Activated naive CD4-positive, alpha-beta T cell treated with anti-CD3 and anti-CD28 coated beads, Interleukin-2, amount 50 U/mL, for 72 hours (primary cell): ENCODE results near the gene NSMCE1. TPM values are rescaled to one million over a fixed set of nuclear protein-coding genes. Genes with fewer than 3 reads are reported as not detected.

ENCODE experiments used
- ATAC-seq, 2 donors: fragments of 150-1000 bp; cut with Tn5 transposase; 2 replicates each; pipeline ENCODE4 v1.10.0; 2021; ENCODE audit warnings: mild to moderate bottlenecking in 2 of 2, moderate library complexity in 2 of 2
- DNase-seq, 2 donors: peaks; one replicate each; pipeline ENCODE4 v3.0.0; 2021 to 2022; ENCODE audit warnings: low spot score in 2 of 2
- H3K27ac Mint-ChIP-seq, 2 donors: one replicate each; pipeline ENCODE4 v1.8.0; 2022; ENCODE audit warnings: mild to moderate bottlenecking in 2 of 2, mixed read lengths in 2 of 2
- H3K36me3 Mint-ChIP-seq, 2 donors: one replicate each; pipeline ENCODE4 v1.8.0; 2022; ENCODE audit warnings: mixed read lengths in 2 of 2
- H3K9me3 Mint-ChIP-seq, 2 donors: one replicate each; pipeline ENCODE4 v1.8.0; 2022; ENCODE audit warnings: mixed read lengths in 2 of 2
- total RNA-seq, 2 donors: library from RNA; stranded (reverse); gene quantifications; one replicate each; pipeline ENCODE4 v1.2.3, GENCODE V29; 2022

Gene NSMCE1
- total RNA-seq, 2 donors from 2014 or later = 106 to 132 TPM

GRCh38 chr16:27232901-27233625 lies 35.5 kb downstream of the NSMCE1 start:
- no peak for DNase-seq
- no peaks in the 10 kb centered on the region for H3K9me3 Mint-ChIP-seq
- H3K27ac Mint-ChIP-seq = peak overlapping the region; percentile 93 to 99
- peaks cover 31 to 42% of the 10 kb centered on the region in 2 donors for H3K36me3 Mint-ChIP-seq
- ATAC-seq = no peak

GRCh38 chr16:27232061-27232900 lies 36.3 kb downstream of the NSMCE1 start:
- Mint-ChIP-seq H3K36me3 (peaks cover 31 to 42% of the 10 kb centered on the region in 2 donors), H3K9me3 (no peaks in the 10 kb centered on the region), H3K27ac (peak overlapping the region; percentile 93 to 99)
- DNase-seq (peak in 1 of 2 donors; percentile 83), ATAC-seq (peak; percentile 8 to 43)

- ATAC-seq = peak in 1 of 2 donors; percentile 0
- Mint-ChIP-seq H3K9me3 (no peaks in the 10 kb centered on the region), H3K27ac (peak overlapping the region; percentile 93 to 99), H3K36me3 (peaks cover 31 to 42% of the 10 kb centered on the region in 2 donors)
- DNase-seq = no peak
Observed at GRCh38 chr16:27231692-27232060, 36.9 kb downstream of the NSMCE1 start.

- DNase-seq = peak; percentile 54 to 67
- H3K27ac Mint-ChIP-seq = peak overlapping the region; percentile 74 to 99
- H3K36me3 Mint-ChIP-seq = peaks cover 31 to 49% of the 10 kb centered on the region in 2 donors
- H3K9me3 Mint-ChIP-seq = no peaks in the 10 kb centered on the region
- peak; percentile 27 to 32 for ATAC-seq
Observed at GRCh38 chr16:27230562-27231001, 38.0 kb downstream of the NSMCE1 start.

DNA sequence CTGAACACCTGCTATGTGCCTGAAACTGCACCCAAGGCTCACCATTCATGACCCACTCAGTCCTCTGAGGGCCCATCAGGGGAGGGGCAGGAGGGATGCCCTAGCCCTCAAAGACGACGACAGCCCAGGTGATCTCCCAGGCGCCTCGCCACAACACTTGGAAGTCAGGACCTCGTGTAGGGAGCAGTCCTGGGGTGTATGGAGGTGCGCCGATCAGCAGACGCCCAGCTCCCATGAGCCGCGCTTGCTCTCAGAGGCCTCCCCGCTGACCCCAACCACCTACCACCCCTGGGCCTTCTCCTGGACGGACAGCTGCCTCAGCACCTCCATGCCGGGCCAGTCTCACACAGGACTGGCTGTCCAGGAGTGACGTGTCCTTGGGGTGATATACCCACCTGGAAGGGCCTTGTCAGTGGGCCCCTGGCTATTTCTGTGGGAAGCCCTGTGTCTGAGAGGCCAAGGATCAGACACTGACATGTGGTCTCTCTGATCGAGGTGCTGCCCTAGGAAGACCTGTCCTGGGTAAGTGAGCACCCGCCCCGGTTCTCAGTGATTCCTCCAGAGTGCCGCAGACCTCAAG lies 38.6 kb downstream of the NSMCE1 start:
- peaks cover 31 to 45% of the 10 kb centered on the region in 2 donors for H3K36me3 Mint-ChIP-seq
- no peaks in the 10 kb centered on the region for H3K9me3 Mint-ChIP-seq
- no peak for DNase-seq
- peak overlapping the region in 1 of 2 donors; percentile 99 for H3K27ac Mint-ChIP-seq
- ATAC-seq = no peak

- H3K27ac Mint-ChIP-seq = no peak overlapping the region
- ATAC-seq (no peak), DNase-seq (no peak)
- peaks cover 31 to 41% of the 10 kb centered on the region in 2 donors for H3K36me3 Mint-ChIP-seq
- H3K9me3 Mint-ChIP-seq = no peaks in the 10 kb centered on the region
Observed at GRCh38 chr16:27228621-27229501, 39.7 kb downstream of the NSMCE1 start.

DNA sequence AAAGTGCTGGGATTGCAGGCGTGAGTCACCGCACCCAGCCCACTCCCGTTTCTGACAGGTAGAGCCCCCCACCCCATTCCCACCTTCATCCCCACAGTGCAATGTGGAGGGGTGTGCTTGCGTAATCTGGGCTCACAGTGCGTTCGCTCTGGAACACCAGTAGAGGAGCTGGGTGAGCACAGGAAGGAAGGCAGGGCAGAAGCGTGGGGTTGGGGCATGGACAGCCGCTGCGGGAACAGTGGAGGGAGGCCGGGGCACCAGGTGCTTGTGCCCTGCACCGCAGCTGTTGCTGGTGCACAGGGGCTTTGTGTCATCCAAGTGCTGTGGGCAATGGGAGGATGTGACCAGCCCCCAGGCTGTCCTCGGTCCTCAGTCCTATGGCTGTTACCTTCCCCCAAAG lies 40.5 kb downstream of the NSMCE1 start:
- ATAC-seq = no peak
- Mint-ChIP-seq H3K27ac (peak overlapping the region in 1 of 2 donors; percentile 60), H3K36me3 (peaks cover 27 to 38% of the 10 kb centered on the region in 2 donors), H3K9me3 (no peaks in the 10 kb centered on the region)
- no peak for DNase-seq

DNA sequence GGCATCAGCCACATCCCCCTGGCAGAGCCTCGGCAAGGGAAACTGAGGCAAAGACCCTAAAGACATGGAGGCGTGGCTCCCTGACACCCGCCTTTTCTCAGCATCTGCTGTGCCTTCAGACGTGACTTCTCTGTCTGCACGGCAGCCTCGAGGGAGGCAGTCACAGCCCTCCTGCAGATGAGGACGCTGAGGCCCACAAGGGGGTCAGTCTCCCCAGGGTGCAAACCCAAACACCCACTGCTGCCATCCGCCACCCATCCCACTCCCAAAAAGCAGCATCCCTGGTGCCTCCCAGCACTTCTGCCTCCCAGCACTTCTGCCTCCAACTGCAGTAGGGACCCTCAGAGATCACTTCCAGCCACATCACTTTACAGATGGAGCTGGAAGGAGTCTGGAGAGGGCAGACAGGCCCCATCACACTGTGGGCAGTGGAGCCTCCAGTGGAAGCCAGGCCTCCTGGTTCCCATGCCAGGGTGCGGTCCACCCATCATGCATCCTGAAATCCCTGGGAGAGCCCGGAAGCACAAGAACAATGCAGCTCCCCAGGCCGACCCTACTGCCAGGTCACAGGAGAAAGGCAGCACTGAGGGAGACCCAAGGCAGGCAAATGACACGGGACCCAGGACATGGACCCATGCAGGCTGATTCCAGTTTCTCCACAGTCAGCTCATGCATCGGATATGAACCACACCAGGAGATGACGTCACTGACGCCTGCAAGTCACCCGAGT lies 41.4 kb downstream of the NSMCE1 start:
- no peaks in the 10 kb centered on the region for H3K9me3 Mint-ChIP-seq
- H3K27ac Mint-ChIP-seq = peak overlapping the region; percentile 3 to 68
- peaks cover 20 to 30% of the 10 kb centered on the region in 2 donors for H3K36me3 Mint-ChIP-seq
- no peak for ATAC-seq
- no peak for DNase-seq

DNA sequence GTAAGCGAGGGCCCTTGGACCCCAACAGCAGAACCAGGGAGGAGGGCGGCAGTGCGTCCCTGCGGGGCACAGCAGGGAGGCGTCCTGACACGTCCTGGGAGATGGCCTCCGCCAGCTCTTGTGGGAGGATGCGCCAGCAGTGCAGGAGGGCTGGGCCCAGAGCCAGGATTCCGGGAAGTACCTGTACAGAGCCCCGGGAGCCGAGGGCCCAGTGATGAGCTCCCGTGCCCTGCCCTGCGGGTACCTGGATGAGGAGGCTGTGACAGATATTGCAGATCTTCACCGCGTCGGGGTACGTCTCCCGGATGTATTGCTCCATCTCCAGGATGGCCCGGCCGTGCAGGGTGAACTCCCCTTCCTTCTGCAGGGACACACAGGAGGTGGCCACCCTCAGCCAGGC lies 42.1 kb downstream of the NSMCE1 start:
- peaks cover 14 to 23% of the 10 kb centered on the region in 2 donors for H3K36me3 Mint-ChIP-seq
- no peak for ATAC-seq
- H3K27ac Mint-ChIP-seq = peak overlapping the region in 1 of 2 donors; percentile 3
- no peaks in the 10 kb centered on the region for H3K9me3 Mint-ChIP-seq
- no peak for DNase-seq

- no peak for ATAC-seq
- peak overlapping the region in 1 of 2 donors; percentile 3 for H3K27ac Mint-ChIP-seq
- H3K36me3 Mint-ChIP-seq = peaks cover 9 to 16% of the 10 kb centered on the region in 2 donors
- H3K9me3 Mint-ChIP-seq = no peaks in the 10 kb centered on the region
- no peak for DNase-seq
Observed at GRCh38 chr16:27225536-27226360, 42.8 kb downstream of the NSMCE1 start.

- ATAC-seq (no peak), DNase-seq (no peak)
- H3K27ac Mint-ChIP-seq = peak overlapping the region; percentile 54 to 84
- H3K9me3 Mint-ChIP-seq = no peaks in the 10 kb centered on the region
- peaks cover 5 to 11% of the 10 kb centered on the region in 2 donors for H3K36me3 Mint-ChIP-seq
Observed at GRCh38 chr16:27224741-27225300, 43.8 kb downstream of the NSMCE1 start.

GRCh38 chr16:27224271-27224737 lies 44.3 kb downstream of the NSMCE1 start:
- DNase-seq (no peak), ATAC-seq (peak in 1 of 2 donors; percentile 13)
- Mint-ChIP-seq H3K27ac (peak overlapping the region; percentile 54 to 77), H3K36me3 (peaks cover 5 to 11% of the 10 kb centered on the region in 2 donors), H3K9me3 (no peaks in the 10 kb centered on the region)

DNA sequence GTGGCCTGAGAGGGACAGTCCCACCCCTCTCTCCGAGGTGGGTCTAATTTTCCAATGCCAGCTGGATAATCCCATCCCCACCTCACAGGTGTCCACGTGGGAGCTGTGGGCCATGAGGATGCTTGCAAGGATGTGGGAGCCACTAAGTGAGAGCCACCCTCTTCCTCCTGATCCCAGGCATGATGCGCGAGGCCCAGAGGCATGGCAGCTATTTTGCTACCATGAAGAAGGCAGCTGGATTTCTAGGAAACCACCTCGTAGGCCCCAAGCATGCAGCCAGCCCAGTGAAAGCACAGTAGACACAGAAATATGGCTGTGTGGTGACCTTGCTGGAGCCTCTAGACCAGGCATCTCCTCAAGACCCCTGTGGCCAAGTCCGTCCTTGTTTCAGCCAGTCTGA lies 44.9 kb downstream of the NSMCE1 start:
- peak overlapping the region; percentile 54 to 67 for H3K27ac Mint-ChIP-seq

DNA sequence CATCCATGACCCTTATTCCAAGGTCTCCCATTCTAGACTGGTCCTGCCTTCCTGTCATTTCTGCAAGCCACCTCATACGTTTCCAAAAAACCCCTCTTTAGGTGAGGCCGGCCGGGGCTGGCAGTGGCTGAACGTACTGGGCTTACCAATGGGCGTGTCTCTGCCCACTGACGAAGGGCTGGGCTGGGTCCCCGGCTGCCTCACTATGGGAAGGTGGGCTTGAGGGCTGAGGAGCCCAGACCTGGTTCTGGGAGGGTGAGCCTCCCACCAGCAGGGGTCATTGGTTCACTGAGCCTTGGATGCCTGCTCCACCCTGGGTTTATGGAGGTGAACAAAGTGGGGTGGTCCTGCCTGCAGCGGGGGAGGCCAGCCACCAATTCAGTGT lies 45.4 kb downstream of the NSMCE1 start:
- ATAC-seq (no peak), DNase-seq (no peak)
- Mint-ChIP-seq H3K9me3 (no peaks in the 10 kb centered on the region), H3K36me3 (peaks cover 0 to 11% of the 10 kb centered on the region in 2 donors), H3K27ac (peak overlapping the region in 1 of 2 donors; percentile 64)

More for the DNA sequence above, 44.9 kb downstream of the NSMCE1 start:
- peaks cover 0 to 11% of the 10 kb centered on the region in 2 donors for H3K36me3 Mint-ChIP-seq
- DNase-seq (no peak), ATAC-seq (no peak)
- H3K9me3 Mint-ChIP-seq = no peaks in the 10 kb centered on the region
